Measurements from ENCODE around the gene ATG12.

GRCh38 chr5:115801152-115801551, 40.2 kb downstream of the ATG12 start:
- TF ChIP-seq ZFX (IDR thresholded peaks at IDR 0.05) (no peak), CTCF (conservative IDR thresholded peaks at IDR 0.05) (no peak)

Data from C4-2B (cell line).